GM23338 (cell line): ENCODE data around the gene HSF5. TPM values are rescaled to one million over a fixed set of nuclear protein-coding genes. Genes with fewer than 3 reads are reported as not detected.

Source experiments
- ATAC-seq: fragments of 200-7000 bp; cut with Tn5 transposase; 3 replicates; pipeline ENCODE4 v1.9.1; 2020
- DNase-seq: peaks from one replicate; pipeline ENCODE4 v3.0.0-alpha.2; 2015; ENCODE audit warnings: low spot score
- H2AFZ ChIP-seq: fragments of 200-600 bp; sonication (generic); 2 replicates; pipeline ENCODE4 v1.8.0; 2016; ENCODE audit warnings: antibody characterized with exemption, mild to moderate bottlenecking, moderate library complexity
- H3F3A ChIP-seq: fragments of 200-600 bp; sonication (generic); replicated peaks from 2 replicates; pipeline ENCODE4 v1.8.0; 2017; ENCODE audit warnings: antibody characterized with exemption, mixed run types, low read depth
- H3K27ac ChIP-seq: fragments of 200-600 bp; sonication (generic); 2 replicates; pipeline ENCODE4 v1.6.1; 2016; ENCODE audit warnings: low read depth
- H3K27me3 ChIP-seq: fragments of 200-600 bp; sonication (generic); 2 replicates; pipeline ENCODE4 v1.8.0; 2016; ENCODE audit warnings: mild to moderate bottlenecking, mixed run types, moderate library complexity; ENCODE audit not compliant: insufficient read depth
- H3K36me3 ChIP-seq: fragments of 200-600 bp; sonication (generic); 2 replicates; pipeline ENCODE4 v1.8.0; 2016; ENCODE audit warnings: mild to moderate bottlenecking; ENCODE audit not compliant: insufficient read depth
- H3K4me1 ChIP-seq: fragments of 200-600 bp; sonication (generic); 2 replicates; pipeline ENCODE4 v1.8.0; 2016; ENCODE audit warnings: mild to moderate bottlenecking, moderate library complexity; ENCODE audit not compliant: insufficient read depth
- H3K4me2 ChIP-seq: fragments of 200-600 bp; sonication (generic); 2 replicates; pipeline ENCODE4 v1.7.1; 2017; ENCODE audit warnings: mixed run types
- H3K4me3 ChIP-seq: fragments of 200-600 bp; sonication (generic); 2 replicates; pipeline ENCODE4 v1.6.1; 2016; ENCODE audit warnings: mixed run types
- H3K79me2 ChIP-seq: fragments of 200-600 bp; sonication (generic); replicated peaks from 2 replicates; pipeline ENCODE4 v1.8.0; 2017; ENCODE audit warnings: mild to moderate bottlenecking; ENCODE audit not compliant: insufficient read depth
- H3K9me2 ChIP-seq: fragments of 200-600 bp; sonication (generic); 2 replicates; pipeline ENCODE4 v1.8.0; 2017; ENCODE audit not compliant: insufficient read depth
- H4K20me1 ChIP-seq: fragments of 200-600 bp; sonication (generic); replicated peaks from 2 replicates; pipeline ENCODE4 v1.8.0; 2017; ENCODE audit warnings: mild to moderate bottlenecking; ENCODE audit not compliant: insufficient read depth
- H3K27ac Mint-ChIP-seq: 2 replicates; pipeline ENCODE4 v1.8.0; 2020; ENCODE audit warnings: inconsistent platforms, mild to moderate bottlenecking, moderate library complexity, mixed read lengths
- H3K27me3 Mint-ChIP-seq: 3 replicates; pipeline ENCODE4 v1.8.0; 2022; ENCODE audit warnings: low read depth, mild to moderate bottlenecking, moderate library complexity, mixed read lengths, inconsistent platforms; ENCODE audit not compliant: insufficient read depth, poor library complexity
- H3K36me3 Mint-ChIP-seq: 3 replicates; pipeline ENCODE4 v1.8.0; 2021; ENCODE audit warnings: low read depth, mild to moderate bottlenecking, inconsistent platforms, moderate library complexity, mixed read lengths
- H3K4me1 Mint-ChIP-seq: 3 replicates; pipeline ENCODE4 v1.8.0; 2020; ENCODE audit warnings: mild to moderate bottlenecking, inconsistent platforms, mixed read lengths
- H3K4me3 Mint-ChIP-seq: 3 replicates; pipeline ENCODE4 v1.8.0; 2021; ENCODE audit warnings: moderate library complexity, mild to moderate bottlenecking, inconsistent platforms, mixed read lengths
- H3K9me3 Mint-ChIP-seq: 3 replicates; pipeline ENCODE4 v1.8.0; 2020; ENCODE audit warnings: moderate library complexity, mild to moderate bottlenecking, inconsistent platforms, mixed read lengths
- CREB1 ChIP-seq: fragments of 250-450 bp; sonication (Bioruptor Pico); IDR thresholded peaks from 2 replicates; pipeline ENCODE4 v1.5.0; 2020; ENCODE audit warnings: low read depth, mild to moderate bottlenecking, moderate library complexity
- EZH2 ChIP-seq: fragments of 200-600 bp; sonication (generic); IDR thresholded peaks from one replicate; pipeline ENCODE4 v1.8.0; 2017; ENCODE audit warnings: antibody characterized with exemption, mild to moderate bottlenecking, low read depth; ENCODE audit not compliant: unreplicated experiment
- EZH2phosphoT487 ChIP-seq: fragments of 200-600 bp; sonication (generic); IDR thresholded peaks from one replicate; pipeline ENCODE4 v1.8.1; 2018; ENCODE audit warnings: antibody characterized with exemption; ENCODE audit not compliant: unreplicated experiment
- JUNB ChIP-seq: IDR thresholded peaks from one replicate; pipeline ENCODE4 v1.6.1; 2016; ENCODE audit warnings: antibody characterized with exemption; ENCODE audit not compliant: unreplicated experiment
- NANOG ChIP-seq: IDR thresholded peaks from 2 replicates; pipeline ENCODE4 v1.6.1; 2016; ENCODE audit warnings: antibody characterized with exemption, borderline replicate concordance
- STAT1 ChIP-seq: IDR thresholded peaks from one replicate; pipeline ENCODE4 v1.6.1; 2016; ENCODE audit warnings: antibody characterized with exemption; ENCODE audit not compliant: unreplicated experiment
- ZNF114 ChIP-seq: fragments of 250-450 bp; sonication (Bioruptor Pico); IDR thresholded peaks from 2 replicates; pipeline ENCODE4 v1.5.0; 2020; ENCODE audit warnings: mild to moderate bottlenecking, moderate library complexity
- ZNF331 ChIP-seq: fragments of 250-450 bp; sonication (Bioruptor Pico); IDR thresholded peaks from 2 replicates; pipeline ENCODE4 v1.5.0; 2020; ENCODE audit warnings: low read depth, mild to moderate bottlenecking, moderate library complexity
- polyA plus RNA-seq: library from polyadenylated mRNA; unstranded; fragments of >200 nt; fragmentation: Nextera tagmentation; extraction: Ambion mirVana; gene quantifications from 2 replicates; pipeline ENCODE4 v1.2.1, GENCODE V29; 2016
- total RNA-seq: library from RNA; depleted of rRNA; stranded (reverse); fragments of >200 nt; shearing (Covaris generic); gene quantifications from 2 replicates; pipeline ENCODE4 v1.2.3, GENCODE V29; 2014; rRNA removed
- TF ChIP-seq, protein P1 (sequence below), 2 experiments: fragments of 200-600 bp in 1 of 2; sonication (generic) in 1 of 2; conservative IDR thresholded peaks; 2 replicates each; pipeline versions ENCODE4 v1.5.1 to v1.6.1; 2016 to 2017; ENCODE audit warnings: antibody characterized with exemption in 2 of 2, low read depth in 2 of 2, mild to moderate bottlenecking in 2 of 2, moderate library complexity in 1 of 2
- TF ChIP-seq, protein P2 (sequence below): IDR thresholded peaks from one replicate; pipeline ENCODE4 v1.6.1; 2018; ENCODE audit warnings: antibody characterized with exemption; ENCODE audit not compliant: unreplicated experiment
- TF ChIP-seq, protein P3 (sequence below): IDR thresholded peaks from 2 replicates; pipeline ENCODE4 v1.6.1; 2016; ENCODE audit warnings: antibody characterized with exemption

Gene HSF5
- total and polyA plus RNA-seq, 2 experiments from 2014 or later = 0.24 TPM; not detected in 1

GRCh38 chr17:58370716-58371115, 117.5 kb downstream of the HSF5 start:
- Mint-ChIP-seq H3K4me1 (peaks cover 5% of the 10 kb centered on the region), H3K9me3 (no peaks in the 10 kb centered on the region), H3K36me3 (no peaks in the 10 kb centered on the region), H3K4me3 (no peak overlapping the region), H3K27me3 (peaks cover 21% of the 10 kb centered on the region), H3K27ac (no peak overlapping the region)
- Histone ChIP-seq H3K27ac (no peak overlapping the region), H3K36me3 (no peaks in the 10 kb centered on the region), H3K4me1 (peaks cover 5% of the 10 kb centered on the region), H3F3A (no peaks in the 10 kb centered on the region), H2AFZ (no peak overlapping the region), H3K79me2 (no peaks in the 10 kb centered on the region), H3K4me3 (no peak overlapping the region), H3K27me3 (no peaks in the 10 kb centered on the region), H4K20me1 (no peaks in the 10 kb centered on the region), H3K4me2 (no peak overlapping the region), H3K9me2 (no peaks in the 10 kb centered on the region)
- TF ChIP-seq STAT1 (no peak), NANOG (no peak), ZNF331 (no peak), EZH2 (no peak), JUNB (no peak), ZNF114 (CRISPR knock-in tag) (no peak), CREB1 (no peak)
- TF ChIP-seq, protein P1, sequence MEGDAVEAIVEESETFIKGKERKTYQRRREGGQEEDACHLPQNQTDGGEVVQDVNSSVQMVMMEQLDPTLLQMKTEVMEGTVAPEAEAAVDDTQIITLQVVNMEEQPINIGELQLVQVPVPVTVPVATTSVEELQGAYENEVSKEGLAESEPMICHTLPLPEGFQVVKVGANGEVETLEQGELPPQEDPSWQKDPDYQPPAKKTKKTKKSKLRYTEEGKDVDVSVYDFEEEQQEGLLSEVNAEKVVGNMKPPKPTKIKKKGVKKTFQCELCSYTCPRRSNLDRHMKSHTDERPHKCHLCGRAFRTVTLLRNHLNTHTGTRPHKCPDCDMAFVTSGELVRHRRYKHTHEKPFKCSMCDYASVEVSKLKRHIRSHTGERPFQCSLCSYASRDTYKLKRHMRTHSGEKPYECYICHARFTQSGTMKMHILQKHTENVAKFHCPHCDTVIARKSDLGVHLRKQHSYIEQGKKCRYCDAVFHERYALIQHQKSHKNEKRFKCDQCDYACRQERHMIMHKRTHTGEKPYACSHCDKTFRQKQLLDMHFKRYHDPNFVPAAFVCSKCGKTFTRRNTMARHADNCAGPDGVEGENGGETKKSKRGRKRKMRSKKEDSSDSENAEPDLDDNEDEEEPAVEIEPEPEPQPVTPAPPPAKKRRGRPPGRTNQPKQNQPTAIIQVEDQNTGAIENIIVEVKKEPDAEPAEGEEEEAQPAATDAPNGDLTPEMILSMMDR (conservative IDR thresholded peaks at IDR 0.05; ENCODE audit: low read depth in 2 of 2) = no peak
- TF ChIP-seq, protein P2, sequence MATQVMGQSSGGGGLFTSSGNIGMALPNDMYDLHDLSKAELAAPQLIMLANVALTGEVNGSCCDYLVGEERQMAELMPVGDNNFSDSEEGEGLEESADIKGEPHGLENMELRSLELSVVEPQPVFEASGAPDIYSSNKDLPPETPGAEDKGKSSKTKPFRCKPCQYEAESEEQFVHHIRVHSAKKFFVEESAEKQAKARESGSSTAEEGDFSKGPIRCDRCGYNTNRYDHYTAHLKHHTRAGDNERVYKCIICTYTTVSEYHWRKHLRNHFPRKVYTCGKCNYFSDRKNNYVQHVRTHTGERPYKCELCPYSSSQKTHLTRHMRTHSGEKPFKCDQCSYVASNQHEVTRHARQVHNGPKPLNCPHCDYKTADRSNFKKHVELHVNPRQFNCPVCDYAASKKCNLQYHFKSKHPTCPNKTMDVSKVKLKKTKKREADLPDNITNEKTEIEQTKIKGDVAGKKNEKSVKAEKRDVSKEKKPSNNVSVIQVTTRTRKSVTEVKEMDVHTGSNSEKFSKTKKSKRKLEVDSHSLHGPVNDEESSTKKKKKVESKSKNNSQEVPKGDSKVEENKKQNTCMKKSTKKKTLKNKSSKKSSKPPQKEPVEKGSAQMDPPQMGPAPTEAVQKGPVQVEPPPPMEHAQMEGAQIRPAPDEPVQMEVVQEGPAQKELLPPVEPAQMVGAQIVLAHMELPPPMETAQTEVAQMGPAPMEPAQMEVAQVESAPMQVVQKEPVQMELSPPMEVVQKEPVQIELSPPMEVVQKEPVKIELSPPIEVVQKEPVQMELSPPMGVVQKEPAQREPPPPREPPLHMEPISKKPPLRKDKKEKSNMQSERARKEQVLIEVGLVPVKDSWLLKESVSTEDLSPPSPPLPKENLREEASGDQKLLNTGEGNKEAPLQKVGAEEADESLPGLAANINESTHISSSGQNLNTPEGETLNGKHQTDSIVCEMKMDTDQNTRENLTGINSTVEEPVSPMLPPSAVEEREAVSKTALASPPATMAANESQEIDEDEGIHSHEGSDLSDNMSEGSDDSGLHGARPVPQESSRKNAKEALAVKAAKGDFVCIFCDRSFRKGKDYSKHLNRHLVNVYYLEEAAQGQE = no peak
- DNase-seq (no peak), ATAC-seq (no peak)

- peaks cover under 1% of the 10 kb centered on the region for H3K4me1 Mint-ChIP-seq
- Histone ChIP-seq H2AFZ (no peak overlapping the region), H3K36me3 (no peaks in the 10 kb centered on the region), H3K4me3 (no peak overlapping the region), H3K4me1 (peaks cover 1% of the 10 kb centered on the region; the same call in 1 of the 2 replicates), H3K79me2 (no peaks in the 10 kb centered on the region), H3K4me2 (no peak overlapping the region), H3F3A (no peaks in the 10 kb centered on the region), H3K27me3 (no peaks in the 10 kb centered on the region), H3K27ac (no peak overlapping the region), H3K9me2 (no peaks in the 10 kb centered on the region), H4K20me1 (no peaks in the 10 kb centered on the region)
- no peaks in the 10 kb centered on the region for H3K36me3 Mint-ChIP-seq
- TF ChIP-seq, protein P3, sequence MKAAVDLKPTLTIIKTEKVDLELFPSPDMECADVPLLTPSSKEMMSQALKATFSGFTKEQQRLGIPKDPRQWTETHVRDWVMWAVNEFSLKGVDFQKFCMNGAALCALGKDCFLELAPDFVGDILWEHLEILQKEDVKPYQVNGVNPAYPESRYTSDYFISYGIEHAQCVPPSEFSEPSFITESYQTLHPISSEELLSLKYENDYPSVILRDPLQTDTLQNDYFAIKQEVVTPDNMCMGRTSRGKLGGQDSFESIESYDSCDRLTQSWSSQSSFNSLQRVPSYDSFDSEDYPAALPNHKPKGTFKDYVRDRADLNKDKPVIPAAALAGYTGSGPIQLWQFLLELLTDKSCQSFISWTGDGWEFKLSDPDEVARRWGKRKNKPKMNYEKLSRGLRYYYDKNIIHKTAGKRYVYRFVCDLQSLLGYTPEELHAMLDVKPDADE = no peak
- TF ChIP-seq EZH2phosphoT487 (no peak), JUNB (no peak), ZNF331 (no peak), ZNF114 (CRISPR knock-in tag) (no peak)
- no peak overlapping the region for H3K27ac Mint-ChIP-seq
- ATAC-seq (no peak), DNase-seq (no peak)
- peaks cover 21% of the 10 kb centered on the region for H3K27me3 Mint-ChIP-seq
- H3K9me3 Mint-ChIP-seq = no peaks in the 10 kb centered on the region
- no peak overlapping the region for H3K4me3 Mint-ChIP-seq
These were observed 117.9 kb downstream of the HSF5 start for GRCh38 chr17:58370309-58370708.

Other genes with a start within 250 kb of the HSF5 start
- gene LPO, start 249.8 kb downstream of the HSF5 start, total RNA-seq = 0.35 and 0.62 TPM in 2 replicates
- 0.13 and 0.50 TPM in 2 replicates for gene LPO, start 249.8 kb downstream of the HSF5 start, polyA plus RNA-seq
- gene MPO, start 207.5 kb downstream of the HSF5 start, total RNA-seq = 0.12 TPM in 1 of 2 replicates, not detected in the other
- 0.08 TPM in 1 of 2 replicates, not detected in the other for gene MPO, start 207.5 kb downstream of the HSF5 start, polyA plus RNA-seq
- 11.8 and 12.9 TPM in 2 replicates for gene TSPOAP1, start 159.6 kb downstream of the HSF5 start, total RNA-seq
- gene TSPOAP1, start 159.6 kb downstream of the HSF5 start, polyA plus RNA-seq = 6.3 and 7.3 TPM in 2 replicates
- 82.2 and 87.0 TPM in 2 replicates for gene SUPT4H1, start 136.2 kb downstream of the HSF5 start, total RNA-seq
- 73.9 and 83.7 TPM in 2 replicates for gene SUPT4H1, start 136.2 kb downstream of the HSF5 start, polyA plus RNA-seq
- gene RNF43, start 70.9 kb downstream of the HSF5 start, total RNA-seq = 0.62 and 2.2 TPM in 2 replicates
- gene RNF43, start 70.9 kb downstream of the HSF5 start, polyA plus RNA-seq = 0.58 and 0.66 TPM in 2 replicates
- gene MTMR4, start 26.2 kb upstream of the HSF5 start, total RNA-seq = 40.2 and 42.2 TPM in 2 replicates
- gene MTMR4, start 26.2 kb upstream of the HSF5 start, polyA plus RNA-seq = 8.8 and 11.1 TPM in 2 replicates
- gene TEX14, start 203.6 kb upstream of the HSF5 start, total RNA-seq = 0.78 and 0.80 TPM in 2 replicates
- gene TEX14, start 203.6 kb upstream of the HSF5 start, polyA plus RNA-seq = 2.5 and 2.6 TPM in 2 replicates
- gene RAD51C, start 204.2 kb upstream of the HSF5 start, total RNA-seq = 9.3 and 19.6 TPM in 2 replicates
- gene RAD51C, start 204.2 kb upstream of the HSF5 start, polyA plus RNA-seq = 25.5 and 33.6 TPM in 2 replicates